GM23338 (cell line): Measurements from ENCODE around the gene PAEP. TPM values are rescaled to one million over a fixed set of nuclear protein-coding genes. Genes with fewer than 3 reads are reported as not detected.

Experiments
- ATAC-seq: fragments of 200-7000 bp; cut with Tn5 transposase; 3 replicates; pipeline ENCODE4 v1.9.1; 2020
- DNase-seq: peaks from one replicate; pipeline ENCODE4 v3.0.0-alpha.2; 2015; ENCODE audit warnings: low spot score
- H2AFZ ChIP-seq: fragments of 200-600 bp; sonication (generic); 2 replicates; pipeline ENCODE4 v1.8.0; 2016; ENCODE audit warnings: antibody characterized with exemption, mild to moderate bottlenecking, moderate library complexity
- H3F3A ChIP-seq: fragments of 200-600 bp; sonication (generic); replicated peaks from 2 replicates; pipeline ENCODE4 v1.8.0; 2017; ENCODE audit warnings: antibody characterized with exemption, mixed run types, low read depth
- H3K27ac ChIP-seq: fragments of 200-600 bp; sonication (generic); 2 replicates; pipeline ENCODE4 v1.6.1; 2016; ENCODE audit warnings: low read depth
- H3K27me3 ChIP-seq: fragments of 200-600 bp; sonication (generic); 2 replicates; pipeline ENCODE4 v1.8.0; 2016; ENCODE audit warnings: mild to moderate bottlenecking, mixed run types, moderate library complexity; ENCODE audit not compliant: insufficient read depth
- H3K36me3 ChIP-seq: fragments of 200-600 bp; sonication (generic); 2 replicates; pipeline ENCODE4 v1.8.0; 2016; ENCODE audit warnings: mild to moderate bottlenecking; ENCODE audit not compliant: insufficient read depth
- H3K4me1 ChIP-seq: fragments of 200-600 bp; sonication (generic); 2 replicates; pipeline ENCODE4 v1.8.0; 2016; ENCODE audit warnings: mild to moderate bottlenecking, moderate library complexity; ENCODE audit not compliant: insufficient read depth
- H3K4me2 ChIP-seq: fragments of 200-600 bp; sonication (generic); 2 replicates; pipeline ENCODE4 v1.7.1; 2017; ENCODE audit warnings: mixed run types
- H3K4me3 ChIP-seq: fragments of 200-600 bp; sonication (generic); 2 replicates; pipeline ENCODE4 v1.6.1; 2016; ENCODE audit warnings: mixed run types
- H3K79me2 ChIP-seq: fragments of 200-600 bp; sonication (generic); replicated peaks from 2 replicates; pipeline ENCODE4 v1.8.0; 2017; ENCODE audit warnings: mild to moderate bottlenecking; ENCODE audit not compliant: insufficient read depth
- H3K9me2 ChIP-seq: fragments of 200-600 bp; sonication (generic); 2 replicates; pipeline ENCODE4 v1.8.0; 2017; ENCODE audit not compliant: insufficient read depth
- H4K20me1 ChIP-seq: fragments of 200-600 bp; sonication (generic); replicated peaks from 2 replicates; pipeline ENCODE4 v1.8.0; 2017; ENCODE audit warnings: mild to moderate bottlenecking; ENCODE audit not compliant: insufficient read depth
- H3K27ac Mint-ChIP-seq: 2 replicates; pipeline ENCODE4 v1.8.0; 2020; ENCODE audit warnings: inconsistent platforms, mild to moderate bottlenecking, moderate library complexity, mixed read lengths
- H3K27me3 Mint-ChIP-seq: 3 replicates; pipeline ENCODE4 v1.8.0; 2022; ENCODE audit warnings: low read depth, mild to moderate bottlenecking, moderate library complexity, mixed read lengths, inconsistent platforms; ENCODE audit not compliant: insufficient read depth, poor library complexity
- H3K36me3 Mint-ChIP-seq: 3 replicates; pipeline ENCODE4 v1.8.0; 2021; ENCODE audit warnings: low read depth, mild to moderate bottlenecking, inconsistent platforms, moderate library complexity, mixed read lengths
- H3K4me1 Mint-ChIP-seq: 3 replicates; pipeline ENCODE4 v1.8.0; 2020; ENCODE audit warnings: mild to moderate bottlenecking, inconsistent platforms, mixed read lengths
- H3K4me3 Mint-ChIP-seq: 3 replicates; pipeline ENCODE4 v1.8.0; 2021; ENCODE audit warnings: moderate library complexity, mild to moderate bottlenecking, inconsistent platforms, mixed read lengths
- H3K9me3 Mint-ChIP-seq: 3 replicates; pipeline ENCODE4 v1.8.0; 2020; ENCODE audit warnings: moderate library complexity, mild to moderate bottlenecking, inconsistent platforms, mixed read lengths
- CREB1 ChIP-seq: fragments of 250-450 bp; sonication (Bioruptor Pico); IDR thresholded peaks from 2 replicates; pipeline ENCODE4 v1.5.0; 2020; ENCODE audit warnings: low read depth, mild to moderate bottlenecking, moderate library complexity
- CTCF ChIP-seq, 2 experiments: fragments of 200-600 bp in 1 of 2; sonication (generic) in 1 of 2; conservative IDR thresholded peaks; 2 replicates each; pipeline versions ENCODE4 v1.5.1 to v1.6.1; 2016 to 2017; ENCODE audit warnings: antibody characterized with exemption in 2 of 2, low read depth in 2 of 2, mild to moderate bottlenecking in 2 of 2, moderate library complexity in 1 of 2
- EZH2 ChIP-seq: fragments of 200-600 bp; sonication (generic); IDR thresholded peaks from one replicate; pipeline ENCODE4 v1.8.0; 2017; ENCODE audit warnings: antibody characterized with exemption, mild to moderate bottlenecking, low read depth; ENCODE audit not compliant: unreplicated experiment
- EZH2phosphoT487 ChIP-seq: fragments of 200-600 bp; sonication (generic); IDR thresholded peaks from one replicate; pipeline ENCODE4 v1.8.1; 2018; ENCODE audit warnings: antibody characterized with exemption; ENCODE audit not compliant: unreplicated experiment
- STAT1 ChIP-seq: IDR thresholded peaks from one replicate; pipeline ENCODE4 v1.6.1; 2016; ENCODE audit warnings: antibody characterized with exemption; ENCODE audit not compliant: unreplicated experiment
- ZNF114 ChIP-seq: fragments of 250-450 bp; sonication (Bioruptor Pico); IDR thresholded peaks from 2 replicates; pipeline ENCODE4 v1.5.0; 2020; ENCODE audit warnings: mild to moderate bottlenecking, moderate library complexity
- ZNF331 ChIP-seq: fragments of 250-450 bp; sonication (Bioruptor Pico); IDR thresholded peaks from 2 replicates; pipeline ENCODE4 v1.5.0; 2020; ENCODE audit warnings: low read depth, mild to moderate bottlenecking, moderate library complexity
- ZNF462 ChIP-seq: fragments of 250-450 bp; sonication (Bioruptor Pico); IDR thresholded peaks from 2 replicates; pipeline ENCODE4 v1.5.0; 2020; ENCODE audit warnings: mild to moderate bottlenecking, moderate library complexity
- polyA plus RNA-seq: library from polyadenylated mRNA; unstranded; fragments of >200 nt; fragmentation: Nextera tagmentation; extraction: Ambion mirVana; gene quantifications from 2 replicates; pipeline ENCODE4 v1.2.1, GENCODE V29; 2016
- total RNA-seq: library from RNA; depleted of rRNA; stranded (reverse); fragments of >200 nt; shearing (Covaris generic); gene quantifications from 2 replicates; pipeline ENCODE4 v1.2.3, GENCODE V29; 2014

Gene PAEP
- total and polyA plus RNA-seq, 2 experiments from 2014 or later = not detected

GRCh38 chr9:135596211-135596610, 34.7 kb downstream of the PAEP start (continued):
- TF ChIP-seq ZNF462 (no peak), CREB1 (CRISPR knock-in tag) (no peak), STAT1 (no peak)

- Mint-ChIP-seq H3K4me1 (peaks cover 3% of the 10 kb centered on the region), H3K27ac (no peak overlapping the region), H3K9me3 (peaks cover 12% of the 10 kb centered on the region), H3K4me3 (no peak overlapping the region), H3K27me3 (peaks cover 6% of the 10 kb centered on the region), H3K36me3 (no peaks in the 10 kb centered on the region)
- H3K4me3 ChIP-seq = no peak overlapping the region
- no peaks in the 10 kb centered on the region for H3F3A ChIP-seq
- H3K4me2 ChIP-seq = no peak overlapping the region
- 0 out of 2 replicates have a peak, but pooled peaks cover 3% of the 10 kb centered on the region for H3K9me2 ChIP-seq
- H3K27ac ChIP-seq = no peak overlapping the region
- no peaks in the 10 kb centered on the region for H3K36me3 ChIP-seq
- DNase-seq (no peak), ATAC-seq (no peak)
- no peaks in the 10 kb centered on the region for H3K4me1 ChIP-seq
- no peaks in the 10 kb centered on the region for H3K79me2 ChIP-seq
- H3K27me3 ChIP-seq = no peaks in the 10 kb centered on the region
- no peak overlapping the region for H2AFZ ChIP-seq
- H4K20me1 ChIP-seq = no peaks in the 10 kb centered on the region
- no peak for TF ChIP-seq ZNF114
- no peak for TF ChIP-seq EZH2
- no peak for TF ChIP-seq ZNF331 (CRISPR knock-in tag)
- TF ChIP-seq ZNF462 = no peak
- TF ChIP-seq CTCF (conservative IDR thresholded peaks at IDR 0.05; ENCODE audit: low read depth in 2 of 2) = no peak
- TF ChIP-seq EZH2phosphoT487 = no peak
Measured at GRCh38 chr9:135600296-135600817, 38.8 kb downstream of the PAEP start.
